Activated B cell treated with CpG ODN at 0.5 μM for 24 hours (primary cell): Measurements from ENCODE around the gene ARHGAP24. TPM values are rescaled to one million over a fixed set of nuclear protein-coding genes. Genes with fewer than 3 reads are reported as not detected.
A peak's percentile ranks its signal among the peaks of the same experiment; 100 is the strongest.

Source experiments
- ATAC-seq: fragments of 200-7000 bp; cut with Tn5 transposase; one replicate; pipeline ENCODE4 v1.10.0; 2021; ENCODE audit warnings: low read depth, mild to moderate bottlenecking, moderate library complexity
- CTCF ChIA-PET: fragments of 350-600 bp; sonication (Branson Sonifier 250); formaldehyde crosslinking; loops from one replicate; lab custom pipeline; 2021; ENCODE audit warnings: antibody characterized with exemption; lab: Charles Lee
- POLR2A ChIA-PET: fragments of 350-600 bp; sonication (Branson Sonifier 250); formaldehyde crosslinking; loops from one replicate; lab custom pipeline; 2021; ENCODE audit warnings: antibody characterized with exemption; lab: Charles Lee
- DNase-seq: peaks from one replicate; pipeline ENCODE4 v3.0.0; 2022
- H3K27ac Mint-ChIP-seq: one replicate; pipeline ENCODE4 v1.8.0; 2020; ENCODE audit warnings: mixed read lengths
- H3K27me3 Mint-ChIP-seq: one replicate; pipeline ENCODE4 v1.8.0; 2021; ENCODE audit warnings: mixed read lengths
- H3K36me3 Mint-ChIP-seq: one replicate; pipeline ENCODE4 v1.8.0; 2021; ENCODE audit warnings: low read depth, mixed read lengths
- H3K4me1 Mint-ChIP-seq: one replicate; pipeline ENCODE4 v1.8.0; 2021; ENCODE audit warnings: mixed read lengths
- H3K4me3 Mint-ChIP-seq: one replicate; pipeline ENCODE4 v1.8.0; 2020; ENCODE audit warnings: mild to moderate bottlenecking, mixed read lengths
- H3K9me3 Mint-ChIP-seq: one replicate; pipeline ENCODE4 v1.8.0; 2020; ENCODE audit warnings: mixed read lengths
- intact Hi-C: fragments of 100-400 bp; cut with micrococcal nuclease; formaldehyde crosslinking; loops from one replicate; pipeline ENCODE4 v1.15.1; 2024
- total RNA-seq: library from RNA; stranded (reverse); gene quantifications from 2 replicates; pipeline ENCODE4 v1.2.3, GENCODE V29; 2022
- TF ChIP-seq, protein P1 (sequence below): fragments of 200-600 bp; IDR thresholded peaks from one replicate; pipeline ENCODE4 v1.8.0; 2022; ENCODE audit warnings: antibody characterized with exemption, mild to moderate bottlenecking

ARHGAP24 gene
- total RNA-seq, 1 donor from 2014 or later, result 231 TPM

DNA sequence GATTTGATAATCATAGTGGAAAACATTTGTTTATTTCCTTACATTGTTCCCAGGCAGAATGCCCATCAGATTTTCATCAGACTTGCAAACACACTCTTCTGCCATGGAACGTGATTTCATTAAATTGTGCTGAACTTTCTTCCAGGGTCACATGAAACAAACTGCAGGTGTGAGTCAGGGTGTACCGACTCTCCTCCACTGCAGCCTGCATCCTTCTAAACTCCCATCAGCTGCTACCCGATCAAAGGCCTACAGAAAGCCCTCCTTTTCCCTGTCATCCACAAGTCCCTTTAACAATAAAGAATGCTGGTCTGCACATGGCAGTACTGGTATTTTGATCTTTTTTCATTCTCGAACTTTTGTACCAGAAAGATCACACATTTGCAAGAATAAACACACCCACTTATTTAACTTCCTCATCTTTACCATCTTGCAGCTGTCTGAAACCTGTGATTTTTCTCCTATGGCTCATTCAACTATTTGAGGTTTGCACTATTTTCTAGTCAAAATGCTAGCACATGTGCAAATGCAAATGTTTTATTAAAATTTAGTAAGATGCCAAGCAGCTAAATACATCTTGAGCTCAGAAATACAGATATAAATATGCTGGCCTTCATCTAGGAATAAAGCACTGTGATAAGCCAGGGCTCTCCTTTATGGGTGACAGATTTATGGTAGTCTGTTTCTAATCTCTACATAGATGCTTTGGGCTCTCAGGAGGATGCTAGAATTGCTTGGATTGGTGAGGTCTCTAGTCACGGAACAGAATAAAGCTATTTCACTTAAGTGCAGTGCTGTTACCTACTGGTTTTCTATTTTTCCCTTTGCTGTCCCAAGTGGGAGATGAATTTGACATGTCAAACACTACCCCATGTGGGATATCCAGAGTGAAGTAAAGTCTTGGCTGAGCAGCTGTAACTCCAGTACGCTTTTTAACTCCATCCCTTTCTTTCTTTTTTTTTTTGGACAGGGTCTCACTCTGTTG is 25.8 kb upstream of the ARHGAP24 start:
- POLR2A ChIA-PET, result interaction anchor here (0.6 to 3.3 kb wide), 2 partner anchors 26 to 293 kb away, joined by 3 to 26 read pairs; partner anchors contain the start of gene ARHGAP24
- ATAC-seq, result peak; percentile 76

DNA sequence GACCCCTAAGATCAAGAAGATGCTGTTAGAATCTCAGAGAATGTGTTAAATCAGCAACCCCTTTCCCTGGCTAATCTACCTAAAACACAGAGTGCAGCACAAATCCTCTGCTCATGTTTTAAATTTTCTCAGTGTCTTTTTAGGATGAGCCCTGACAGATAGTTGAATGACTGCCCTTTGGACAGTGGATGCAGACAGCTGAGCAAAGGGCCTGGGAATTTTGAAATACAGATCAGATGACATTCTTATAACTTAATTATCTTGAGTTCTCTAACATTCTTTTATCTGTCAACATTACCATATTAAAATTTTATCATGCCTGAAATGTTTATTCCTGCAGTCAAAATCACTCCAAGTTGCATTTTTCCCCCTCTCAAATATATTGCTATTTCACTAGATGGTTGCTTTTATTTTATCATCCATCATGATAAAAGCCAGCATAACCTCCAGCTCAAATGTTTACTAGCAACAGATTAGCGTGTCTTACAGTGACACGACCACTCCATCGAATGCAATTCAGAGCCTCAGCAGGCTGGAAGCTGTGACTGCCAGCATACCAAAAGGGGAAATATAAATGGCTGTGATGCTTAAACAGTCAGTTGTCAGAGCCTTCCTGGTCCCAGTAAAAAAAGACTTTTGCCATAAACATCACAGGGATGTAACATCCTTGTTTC is 22.8 kb upstream of the ARHGAP24 start:
- Mint-ChIP-seq H3K36me3 (no peaks in the 10 kb centered on the region), H3K9me3 (no peaks in the 10 kb centered on the region), H3K27me3 (no peaks in the 10 kb centered on the region), H3K4me1 (peaks cover 40% of the 10 kb centered on the region), H3K27ac (no peak overlapping the region), H3K4me3 (no peak overlapping the region)
- intact Hi-C loops, result no loop called here
- POLR2A ChIA-PET, result no interaction called here
- DNase-seq (no peak), ATAC-seq (no peak)
- TF ChIP-seq, protein P1, sequence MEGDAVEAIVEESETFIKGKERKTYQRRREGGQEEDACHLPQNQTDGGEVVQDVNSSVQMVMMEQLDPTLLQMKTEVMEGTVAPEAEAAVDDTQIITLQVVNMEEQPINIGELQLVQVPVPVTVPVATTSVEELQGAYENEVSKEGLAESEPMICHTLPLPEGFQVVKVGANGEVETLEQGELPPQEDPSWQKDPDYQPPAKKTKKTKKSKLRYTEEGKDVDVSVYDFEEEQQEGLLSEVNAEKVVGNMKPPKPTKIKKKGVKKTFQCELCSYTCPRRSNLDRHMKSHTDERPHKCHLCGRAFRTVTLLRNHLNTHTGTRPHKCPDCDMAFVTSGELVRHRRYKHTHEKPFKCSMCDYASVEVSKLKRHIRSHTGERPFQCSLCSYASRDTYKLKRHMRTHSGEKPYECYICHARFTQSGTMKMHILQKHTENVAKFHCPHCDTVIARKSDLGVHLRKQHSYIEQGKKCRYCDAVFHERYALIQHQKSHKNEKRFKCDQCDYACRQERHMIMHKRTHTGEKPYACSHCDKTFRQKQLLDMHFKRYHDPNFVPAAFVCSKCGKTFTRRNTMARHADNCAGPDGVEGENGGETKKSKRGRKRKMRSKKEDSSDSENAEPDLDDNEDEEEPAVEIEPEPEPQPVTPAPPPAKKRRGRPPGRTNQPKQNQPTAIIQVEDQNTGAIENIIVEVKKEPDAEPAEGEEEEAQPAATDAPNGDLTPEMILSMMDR, result no peak
- CTCF ChIA-PET, result interaction anchor here (1.1 to 1.3 kb wide), 2 partner anchors 23 to 296 kb away, joined by 3 read pairs; partner anchors contain the start of gene ARHGAP24

More for the DNA sequence above, 25.8 kb upstream of the ARHGAP24 start:
- intact Hi-C loops, result loop anchor here (1.0 kb wide), 1 partner anchor 26 kb away; the partner anchor contains the start of gene ARHGAP24
- no peak for DNase-seq
- Mint-ChIP-seq H3K4me3 (peak overlapping the region; percentile 64), H3K27me3 (no peaks in the 10 kb centered on the region), H3K27ac (peak overlapping the region; percentile 56), H3K9me3 (no peaks in the 10 kb centered on the region), H3K36me3 (no peaks in the 10 kb centered on the region), H3K4me1 (peaks cover 38% of the 10 kb centered on the region)
- CTCF ChIA-PET, result no interaction called here
- TF ChIP-seq, protein P1, result no peak

DNA sequence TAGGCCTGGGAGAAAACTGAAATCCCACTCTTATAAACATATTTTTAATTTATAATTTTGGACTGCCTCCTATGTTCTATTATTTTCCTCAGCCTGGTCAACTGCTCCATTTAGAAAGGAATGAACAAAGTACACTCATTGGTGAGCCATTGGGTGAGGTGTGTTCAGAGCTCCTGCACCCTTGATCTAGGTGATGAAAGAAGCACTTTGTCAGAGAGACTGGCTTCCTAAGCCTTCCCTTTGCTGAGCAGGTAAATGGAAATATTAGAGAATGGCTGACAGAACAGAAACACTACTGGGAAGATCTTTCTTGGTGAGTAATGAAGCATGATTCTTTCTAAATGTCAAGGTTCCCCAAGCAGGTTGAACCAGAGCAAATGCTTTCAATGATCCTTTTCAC is 19.0 kb upstream of the ARHGAP24 start:
- Mint-ChIP-seq H3K4me1 (peaks cover 21% of the 10 kb centered on the region), H3K27me3 (no peaks in the 10 kb centered on the region), H3K27ac (no peak overlapping the region), H3K4me3 (no peak overlapping the region), H3K36me3 (no peaks in the 10 kb centered on the region), H3K9me3 (no peaks in the 10 kb centered on the region)
- intact Hi-C loops, result loop anchor here (2.0 kb wide), 1 partner anchor 17 kb away; no protein-coding TSS in a partner anchor
- ChIA-PET POLR2A (no interaction called here), CTCF (no interaction called here)
- DNase-seq (no peak), ATAC-seq (no peak)
- TF ChIP-seq, protein P1, result no peak

DNA sequence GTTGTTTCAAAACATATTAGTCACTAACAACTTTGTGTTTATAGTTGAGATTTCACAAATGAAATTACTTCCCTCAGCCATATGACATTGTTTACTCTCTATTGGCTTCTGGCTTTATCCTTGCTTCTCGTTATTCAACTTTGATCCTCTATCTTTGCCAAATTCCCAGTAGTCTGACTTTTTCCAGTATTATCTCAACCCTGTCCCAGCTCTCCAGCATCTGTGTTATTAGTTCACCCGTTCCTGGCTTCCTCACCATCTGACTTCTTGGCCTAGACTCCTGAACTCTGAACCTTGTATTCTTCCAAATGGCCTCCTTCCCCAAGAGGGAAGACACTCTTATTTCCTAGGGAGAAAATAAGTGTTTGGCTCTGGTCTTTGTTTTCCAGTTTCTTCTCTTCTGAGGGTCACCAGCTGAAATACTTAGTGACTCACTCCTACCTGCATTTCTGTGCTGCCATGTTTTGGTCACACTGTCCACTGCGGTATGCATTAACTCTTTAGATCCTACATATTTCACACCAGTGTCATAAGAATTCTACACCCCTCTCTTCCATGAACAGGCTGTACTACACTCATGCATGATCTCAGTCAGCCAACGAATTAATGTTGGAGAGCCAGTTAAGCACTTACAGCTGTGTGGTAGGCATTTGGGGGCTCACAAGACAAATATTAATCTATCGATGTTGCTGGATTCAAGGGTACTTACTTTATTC is 17.0 kb upstream of the ARHGAP24 start:
- intact Hi-C loops, result loop anchor here (2.0 kb wide), 1 partner anchor 15 kb away; no protein-coding TSS in a partner anchor
- CTCF ChIA-PET, result no interaction called here
- no peaks in the 10 kb centered on the region for H3K27me3 Mint-ChIP-seq
- TF ChIP-seq, protein P1, result no peak
- no peaks in the 10 kb centered on the region for H3K9me3 Mint-ChIP-seq
- peaks cover 16% of the 10 kb centered on the region for H3K4me1 Mint-ChIP-seq
- POLR2A ChIA-PET, result no interaction called here
- DNase-seq (no peak), ATAC-seq (no peak)
- no peak overlapping the region for H3K27ac Mint-ChIP-seq
- H3K36me3 Mint-ChIP-seq, result no peaks in the 10 kb centered on the region
- H3K4me3 Mint-ChIP-seq, result no peak overlapping the region
